Measurements from ENCODE around the gene KDM2B. TPM values are rescaled to one million over a fixed set of nuclear protein-coding genes. Genes with fewer than 3 reads are reported as not detected.

The KDM2B gene
- polyA plus RNA-seq, 2 of the 4 experiments (the other 2 are of a cell fraction): 10.4 to 18.4 TPM

DNA sequence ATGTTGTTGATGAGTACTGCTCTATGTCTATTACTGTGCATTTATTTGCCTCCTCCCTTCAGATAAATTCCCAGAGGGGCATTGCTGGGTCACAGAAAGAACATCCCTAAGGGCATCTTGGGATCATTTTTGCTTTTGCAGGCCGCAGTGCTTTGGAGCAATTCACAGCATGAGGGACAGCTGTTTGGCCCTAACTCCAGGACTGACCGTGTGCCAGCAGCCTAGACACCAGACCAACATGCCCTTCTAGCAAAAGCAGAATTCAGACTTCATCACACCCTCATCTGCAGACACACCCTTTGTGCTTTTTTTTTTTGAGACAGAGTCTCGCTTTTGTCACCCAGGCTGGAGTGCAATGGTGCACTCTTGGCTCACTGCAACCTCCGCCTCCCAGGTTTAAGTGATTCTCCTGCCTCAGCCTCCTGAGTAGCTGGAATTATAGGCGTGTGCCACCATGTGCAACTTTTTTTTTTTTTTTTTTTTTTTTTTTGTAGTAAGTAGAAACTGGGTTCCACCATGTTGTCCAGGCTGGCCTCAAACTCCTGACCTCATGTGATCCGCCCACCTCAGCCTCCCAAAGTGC, 149.9 kb downstream of the KDM2B start:
- no peak overlapping the region for H3K4me3 ChIP-seq
- no peak for FAIRE-seq
- H3K4me2 ChIP-seq: no peak overlapping the region
- H3K4me1 ChIP-seq: no peaks in the 10 kb centered on the region
- ChIA-PET CTCF (interaction anchor here (2.5 to 7.4 kb wide), 2 partner anchors 12 to 96 kb away, joined by 9 to 70 read pairs; no protein-coding TSS in a partner anchor), POLR2A (interaction anchor here (0.6 kb wide), 1 partner anchor 109 kb away, joined by 4 read pairs; no protein-coding TSS in a partner anchor)
- 89% methylated on average over 6 of the region's 6 CpGs for WGBS (ENCODE audit: missing lambda C conversion rate)
- H3K27ac ChIP-seq: no peak overlapping the region
- no peak for ATAC-seq
- no peak for TF ChIP-seq EP300 (IDR thresholded peaks at IDR 0.05)
- TF ChIP-seq RARB (CRISPR knock-in tag; IDR thresholded peaks at IDR 0.05): no peak
- no peak for TF ChIP-seq NPAS2 (CRISPR knock-in tag; IDR thresholded peaks at IDR 0.05; ENCODE audit: borderline replicate concordance)
- no peak for TF ChIP-seq CBX2 (IDR thresholded peaks at IDR 0.05; ENCODE audit: borderline replicate concordance, low read depth)
- no peak for TF ChIP-seq KDM5A (IDR thresholded peaks at IDR 0.05)
- TF ChIP-seq NR3C1 (IDR thresholded peaks at IDR 0.05): no peak
- H3K9me3 ChIP-seq: no peaks in the 10 kb centered on the region
- no peak for DNase-seq (ENCODE audit: low read depth in 1 of 2, low spot score in 1 of 2)

DNA sequence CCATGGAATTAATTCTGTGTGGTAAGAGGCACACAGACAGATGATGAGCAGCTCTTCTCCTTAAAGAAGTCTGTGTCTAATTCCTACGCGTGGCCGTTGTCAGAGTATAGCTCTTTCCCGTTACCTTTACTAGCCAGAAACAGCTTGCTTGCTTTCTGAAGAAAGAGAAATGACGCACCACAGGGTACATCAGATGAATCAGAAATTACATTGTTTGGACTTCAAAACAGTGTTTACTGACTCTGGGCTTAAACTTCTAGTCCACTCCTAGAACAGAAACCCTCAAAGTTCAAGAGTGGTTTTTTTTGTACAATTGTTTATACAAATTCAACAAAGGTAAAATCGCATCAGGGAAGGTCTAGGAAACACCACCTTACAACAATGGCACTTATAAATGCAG, 151.9 kb downstream of the KDM2B start:
- Histone ChIP-seq H3K4me2 (no peak overlapping the region), H3K9me3 (no peaks in the 10 kb centered on the region), H3K27ac (no peak overlapping the region), H3K4me1 (no peaks in the 10 kb centered on the region), H3K4me3 (no peak overlapping the region)
- 90% methylated on average over 6 of the region's 6 CpGs for WGBS (ENCODE audit: missing lambda C conversion rate)
- ChIA-PET CTCF (interaction anchor here (0.6 to 7.4 kb wide), 3 partner anchors 14 to 1011 kb away, joined by 3 to 70 read pairs (median 9); no protein-coding TSS in a partner anchor), POLR2A (no interaction called here)
- FAIRE-seq: no peak
- no peak for TF ChIP-seq POLR2A (IDR thresholded peaks at IDR 0.05; ENCODE audit: low read length)
- TF ChIP-seq NFE2L2 (conservative IDR thresholded peaks at IDR 0.05; ENCODE audit: low read length): no peak
- TF ChIP-seq MAZ (IDR thresholded peaks at IDR 0.05; ENCODE audit: borderline replicate concordance, low read depth, low read length): no peak
- TF ChIP-seq BHLHE40 (IDR thresholded peaks at IDR 0.05; ENCODE audit: low read depth, low read length): no peak
- no peak for TF ChIP-seq JUN (IDR thresholded peaks at IDR 0.05)
- TF ChIP-seq, protein P1, sequence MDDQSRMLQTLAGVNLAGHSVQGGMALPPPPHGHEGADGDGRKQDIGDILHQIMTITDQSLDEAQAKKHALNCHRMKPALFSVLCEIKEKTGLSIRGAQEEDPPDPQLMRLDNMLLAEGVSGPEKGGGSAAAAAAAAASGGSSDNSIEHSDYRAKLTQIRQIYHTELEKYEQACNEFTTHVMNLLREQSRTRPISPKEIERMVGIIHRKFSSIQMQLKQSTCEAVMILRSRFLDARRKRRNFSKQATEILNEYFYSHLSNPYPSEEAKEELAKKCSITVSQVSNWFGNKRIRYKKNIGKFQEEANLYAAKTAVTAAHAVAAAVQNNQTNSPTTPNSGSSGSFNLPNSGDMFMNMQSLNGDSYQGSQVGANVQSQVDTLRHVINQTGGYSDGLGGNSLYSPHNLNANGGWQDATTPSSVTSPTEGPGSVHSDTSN (IDR thresholded peaks at IDR 0.05): no peak
- TF ChIP-seq MAX (IDR thresholded peaks at IDR 0.05): no peak
- no peak for TF ChIP-seq RAD21 (conservative IDR thresholded peaks at IDR 0.05 in 1 of 2, IDR thresholded peaks at IDR 0.05 in 1 of 2)
- TF ChIP-seq BCL3 (IDR thresholded peaks at IDR 0.05): no peak
- TF ChIP-seq EHF (CRISPR knock-in tag; IDR thresholded peaks at IDR 0.05): no peak
- ATAC-seq: no peak
- DNase-seq (ENCODE audit: low read depth in 1 of 2, low spot score in 1 of 2): no peak

- Histone ChIP-seq H3K4me3 (no peak overlapping the region), H3K4me2 (no peak overlapping the region), H3K9me3 (no peaks in the 10 kb centered on the region), H3K27ac (no peak overlapping the region), H3K4me1 (no peaks in the 10 kb centered on the region)
- ATAC-seq: no peak
- 81% methylated on average over 2 of the region's 2 CpGs for WGBS (ENCODE audit: missing lambda C conversion rate)
- TF ChIP-seq POLR2A (IDR thresholded peaks at IDR 0.05; ENCODE audit: low read length) (no peak), RAD21 (conservative IDR thresholded peaks at IDR 0.05 in 1 of 2, IDR thresholded peaks at IDR 0.05 in 1 of 2) (no peak), EHF (CRISPR knock-in tag; IDR thresholded peaks at IDR 0.05) (no peak), KDM1A (IDR thresholded peaks at IDR 0.05; ENCODE audit: low read depth) (no peak), HOXB5 (CRISPR knock-in tag; IDR thresholded peaks at IDR 0.05) (no peak), SMC3 (IDR thresholded peaks at IDR 0.05) (no peak), HEYL (CRISPR knock-in tag; IDR thresholded peaks at IDR 0.05) (no peak), BHLHE40 (IDR thresholded peaks at IDR 0.05; ENCODE audit: low read depth, low read length) (no peak), HMGXB4 (CRISPR knock-in tag; IDR thresholded peaks at IDR 0.05; ENCODE audit: borderline replicate concordance) (no peak), CBX2 (IDR thresholded peaks at IDR 0.05; ENCODE audit: borderline replicate concordance, low read depth) (no peak), MAZ (IDR thresholded peaks at IDR 0.05; ENCODE audit: borderline replicate concordance, low read depth, low read length) (no peak), NPAS2 (CRISPR knock-in tag; IDR thresholded peaks at IDR 0.05; ENCODE audit: borderline replicate concordance) (no peak), PHF8 (IDR thresholded peaks at IDR 0.05; ENCODE audit: borderline replicate concordance, low read depth) (no peak)
- TF ChIP-seq, protein P1 (IDR thresholded peaks at IDR 0.05): no peak
- TF ChIP-seq, protein P2, sequence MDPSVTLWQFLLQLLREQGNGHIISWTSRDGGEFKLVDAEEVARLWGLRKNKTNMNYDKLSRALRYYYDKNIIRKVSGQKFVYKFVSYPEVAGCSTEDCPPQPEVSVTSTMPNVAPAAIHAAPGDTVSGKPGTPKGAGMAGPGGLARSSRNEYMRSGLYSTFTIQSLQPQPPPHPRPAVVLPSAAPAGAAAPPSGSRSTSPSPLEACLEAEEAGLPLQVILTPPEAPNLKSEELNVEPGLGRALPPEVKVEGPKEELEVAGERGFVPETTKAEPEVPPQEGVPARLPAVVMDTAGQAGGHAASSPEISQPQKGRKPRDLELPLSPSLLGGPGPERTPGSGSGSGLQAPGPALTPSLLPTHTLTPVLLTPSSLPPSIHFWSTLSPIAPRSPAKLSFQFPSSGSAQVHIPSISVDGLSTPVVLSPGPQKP (IDR thresholded peaks at IDR 0.05; ENCODE audit: low read depth, low read length): no peak
- DNase-seq (ENCODE audit: low read depth in 1 of 2, low spot score in 1 of 2): no peak
- FAIRE-seq: no peak
- ChIA-PET CTCF (interaction anchor here (2.3 to 9.7 kb wide), 2 partner anchors 16 to 93 kb away, joined by 7 to 79 read pairs; no protein-coding TSS in a partner anchor), POLR2A (no interaction called here)
These were observed 153.2 kb downstream of the KDM2B start for GRCh38 chr12:121427556-121428050.
